IMR-90 (cell line): Measurements from ENCODE around the gene PRKRA.

ENCODE experiments used
- BHLHE40 ChIP-seq: fragments of 150-350 bp; IDR thresholded peaks from 2 replicates; pipeline ENCODE4 v1.6.1; 2016; ENCODE audit warnings: mild to moderate bottlenecking, low read depth, low read length
- CHD1 ChIP-seq: IDR thresholded peaks from 2 replicates; pipeline ENCODE4 v1.6.1; 2012; ENCODE audit warnings: low read depth, low read length, improper control_type of control experiment
- CTCF ChIP-seq: conservative IDR thresholded peaks from 2 replicates; pipeline ENCODE4 v1.5.1; 2012; ENCODE audit warnings: mild to moderate bottlenecking, low read depth, low read length, improper control_type of control experiment
- ELK1 ChIP-seq: fragments of 150-350 bp; IDR thresholded peaks from 2 replicates; pipeline ENCODE4 v1.6.1; 2016; ENCODE audit warnings: low read depth, mild to moderate bottlenecking, low read length, moderate library complexity, borderline replicate concordance
- FOS ChIP-seq: fragments of 150-350 bp; IDR thresholded peaks from 2 replicates; pipeline ENCODE4 v1.6.1; 2016; ENCODE audit warnings: low read depth, low read length
- MAZ ChIP-seq: IDR thresholded peaks from 2 replicates; pipeline ENCODE4 v1.6.1; 2012; ENCODE audit warnings: low read depth, mild to moderate bottlenecking, low read length, improper control_type of control experiment, moderate library complexity, borderline replicate concordance
- MXI1 ChIP-seq: IDR thresholded peaks from 2 replicates; pipeline ENCODE4 v1.6.1; 2012; ENCODE audit warnings: low read depth, mild to moderate bottlenecking, low read length, moderate library complexity, borderline replicate concordance
- POLR2A ChIP-seq: IDR thresholded peaks from 2 replicates; pipeline ENCODE4 v1.6.1; 2012; ENCODE audit warnings: mild to moderate bottlenecking, low read depth, low read length
- RFX5 ChIP-seq: IDR thresholded peaks from 2 replicates; pipeline ENCODE4 v1.8.0; 2012; ENCODE audit warnings: low read depth, mild to moderate bottlenecking, low read length, moderate library complexity
- SMC3 ChIP-seq: fragments of 150-350 bp; IDR thresholded peaks from 2 replicates; pipeline ENCODE4 v1.6.1; 2016; ENCODE audit warnings: low read depth, mild to moderate bottlenecking, antibody characterized with exemption, low read length, moderate library complexity
- USF2 ChIP-seq: fragments of 150-350 bp; IDR thresholded peaks from 2 replicates; pipeline ENCODE4 v1.6.1; 2017; ENCODE audit warnings: mild to moderate bottlenecking, antibody characterized with exemption, low read length, low read depth

GRCh38 chr2:178420463-178420999 lies 30.4 kb downstream of the PRKRA start:
- TF ChIP-seq CTCF (no peak), POLR2A (no peak), CHD1 (no peak), MXI1 (no peak), SMC3 (no peak), FOS (no peak), USF2 (no peak), ELK1 (no peak), BHLHE40 (no peak), RFX5 (no peak), MAZ (no peak)
